Caco-2 (cell line): ENCODE measurements around the gene RAD51B. TPM values are rescaled to one million over a fixed set of nuclear protein-coding genes. Genes with fewer than 3 reads are reported as not detected.

ENCODE experiments used
- BruUV-seq: library from RNA; stranded (reverse); fragments of 400-500 nt; replicated peaks from 2 replicates; lab custom pipeline; 2021; lab: Mats Ljungman, UMichigan
- CTCF ChIA-PET: fragments of 300-600 bp; sonication (Branson Sonifier 250); formaldehyde crosslinking; loops from one replicate; lab custom pipeline; 2022; ENCODE audit warnings: antibody characterized with exemption; lab: Charles Lee
- POLR2A ChIA-PET: fragments of 300-600 bp; sonication (Branson Sonifier 250); formaldehyde crosslinking; loops from one replicate; lab custom pipeline; 2022; ENCODE audit warnings: antibody characterized with exemption; lab: Charles Lee
- DNase-seq, 2 experiments: peaks; one replicate each; pipeline versions ENCODE4 v3.0.0 to v3.0.0-alpha.2; 2020 to 2022
- H3K27me3 ChIP-seq: replicated peaks from 2 replicates; pipeline ENCODE4 v1.6.0; 2011; ENCODE audit warnings: low read length; ENCODE audit not compliant: control insufficient read depth, insufficient read depth
- H3K36me3 ChIP-seq: 2 replicates; pipeline ENCODE4 v1.5.1; 2011; ENCODE audit warnings: low read length; ENCODE audit not compliant: control insufficient read depth, insufficient read depth
- H3K4me1 ChIP-seq: fragments of 250-450 bp; sonication (Bioruptor Pico); 2 replicates; pipeline ENCODE4 v1.5.1; 2020; ENCODE audit warnings: mild to moderate bottlenecking
- H3K4me3 ChIP-seq: 2 replicates; pipeline ENCODE4 v1.5.1; 2011; ENCODE audit warnings: low read depth, mild to moderate bottlenecking, control low read depth, low read length
- H3K9me3 ChIP-seq: fragments of 250-450 bp; sonication (Bioruptor Pico); 2 replicates; pipeline ENCODE4 v1.5.1; 2020; ENCODE audit warnings: mild to moderate bottlenecking, moderate library complexity
- H3K27ac Mint-ChIP-seq: one replicate; pipeline ENCODE4 v1.8.0; 2022; ENCODE audit warnings: mixed read lengths; ENCODE audit not compliant: unreplicated experiment
- H3K27me3 Mint-ChIP-seq: one replicate; pipeline ENCODE4 v1.8.0; 2022; ENCODE audit warnings: mixed read lengths; ENCODE audit not compliant: insufficient read depth, unreplicated experiment
- H3K36me3 Mint-ChIP-seq: one replicate; pipeline ENCODE4 v1.8.0; 2022; ENCODE audit warnings: mild to moderate bottlenecking, mixed read lengths; ENCODE audit not compliant: insufficient read depth, unreplicated experiment
- H3K4me1 Mint-ChIP-seq: one replicate; pipeline ENCODE4 v1.8.0; 2022; ENCODE audit warnings: low read depth, mixed read lengths; ENCODE audit not compliant: unreplicated experiment
- H3K4me3 Mint-ChIP-seq: one replicate; pipeline ENCODE4 v1.8.0; 2022; ENCODE audit warnings: mild to moderate bottlenecking, moderate library complexity, mixed read lengths; ENCODE audit not compliant: unreplicated experiment
- H3K9me3 Mint-ChIP-seq: one replicate; pipeline ENCODE4 v1.8.0; 2022; ENCODE audit warnings: mixed read lengths; ENCODE audit not compliant: unreplicated experiment
- CTCF ChIP-seq, 2 experiments: fragments of 200-600 bp in 1 of 2; IDR thresholded peaks; 1 replicate in 1 of 2; 2 replicates in 1 of 2; pipeline versions ENCODE4 v1.5.1 to v1.8.0; 2011 to 2022; ENCODE audit warnings: antibody characterized with exemption in 1 of 2, control low read depth in 1 of 2, inconsistent platforms in 1 of 2, low read depth in 1 of 2, low read length in 1 of 2, mild to moderate bottlenecking in 1 of 2, moderate library complexity in 1 of 2; ENCODE audit not compliant: insufficient read depth in 1 of 2, severe bottlenecking in 1 of 2, unreplicated experiment in 1 of 2
- intact Hi-C: fragments of 100-400 bp; cut with micrococcal nuclease; formaldehyde crosslinking; loops from one replicate; pipeline ENCODE4 v1.10.0; 2022; ENCODE audit not compliant: unreplicated experiment
- total RNA-seq: library from RNA; stranded (reverse); gene quantifications from 2 replicates; pipeline ENCODE4 v1.2.3, GENCODE V29; 2022

RAD51B gene
- total RNA-seq, 1 experiment from 2014 or later, result 16.7 TPM

GRCh38 chr14:67833403-67833802 lies 13.8 kb downstream of the RAD51B start:
- Histone ChIP-seq H3K36me3 (no peaks in the 10 kb centered on the region; the same call in 1 of the 2 replicates), H3K27me3 (no peaks in the 10 kb centered on the region), H3K9me3 (no peaks in the 10 kb centered on the region), H3K4me3 (no peak overlapping the region), H3K4me1 (no peaks in the 10 kb centered on the region)
- Mint-ChIP-seq H3K27ac (no peak overlapping the region), H3K4me3 (no peak overlapping the region), H3K27me3 (no peaks in the 10 kb centered on the region), H3K4me1 (no peaks in the 10 kb centered on the region), H3K36me3 (no peaks in the 10 kb centered on the region), H3K9me3 (no peaks in the 10 kb centered on the region)
- ChIA-PET CTCF (no interaction called here), POLR2A (no interaction called here)
- no TSS peak for BruUV-seq
- intact Hi-C loops, result no loop called here
- DNase-seq, result no peak
- no peak for TF ChIP-seq CTCF (IDR thresholded peaks at IDR 0.05; ENCODE audit: insufficient read depth in 1 of 2, low read depth in 1 of 2, low read length in 1 of 2, severe bottlenecking in 1 of 2, unreplicated experiment in 1 of 2)

GRCh38 chr14:67835596-67835995 lies 16.0 kb downstream of the RAD51B start:
- no peaks in the 10 kb centered on the region for H3K27me3 ChIP-seq
- ChIA-PET CTCF (interaction anchor here (0.7 kb wide), 2 partner anchors 17 to 181 kb away, joined by 3 to 4 read pairs; no protein-coding TSS in a partner anchor), POLR2A (no interaction called here)
- Mint-ChIP-seq H3K36me3 (no peaks in the 10 kb centered on the region), H3K9me3 (no peaks in the 10 kb centered on the region), H3K4me3 (no peak overlapping the region), H3K27me3 (no peaks in the 10 kb centered on the region), H3K4me1 (no peaks in the 10 kb centered on the region), H3K27ac (no peak overlapping the region)
- no peaks in the 10 kb centered on the region; the same call in 1 of the 2 replicates for H3K36me3 ChIP-seq
- DNase-seq, result no peak
- no TSS peak for BruUV-seq
- H3K4me1 ChIP-seq, result no peaks in the 10 kb centered on the region
- no peaks in the 10 kb centered on the region for H3K9me3 ChIP-seq
- intact Hi-C loops, result loop anchor here (5.0 kb wide), 1 partner anchor 412 kb away; no protein-coding TSS in a partner anchor
- H3K4me3 ChIP-seq, result no peak overlapping the region
- no peak for TF ChIP-seq CTCF (IDR thresholded peaks at IDR 0.05; ENCODE audit: insufficient read depth in 1 of 2, low read depth in 1 of 2, low read length in 1 of 2, severe bottlenecking in 1 of 2, unreplicated experiment in 1 of 2)

- Histone ChIP-seq H3K4me3 (no peak overlapping the region), H3K36me3 (no peaks in the 10 kb centered on the region; the same call in 1 of the 2 replicates), H3K27me3 (no peaks in the 10 kb centered on the region), H3K9me3 (no peaks in the 10 kb centered on the region), H3K4me1 (no peaks in the 10 kb centered on the region)
- no peaks in the 10 kb centered on the region for H3K27me3 Mint-ChIP-seq
- POLR2A ChIA-PET, result no interaction called here
- CTCF ChIA-PET, result interaction anchor here (0.7 kb wide), 1 partner anchor 554 kb away, joined by 4 read pairs; no protein-coding TSS in a partner anchor
- BruUV-seq, result no TSS peak
- DNase-seq, result peak in 1 of 2 experiments; percentile 73
- intact Hi-C loops, result loop anchor here (1.0 to 5.0 kb wide), 3 partner anchors 97 to 980 kb away; no protein-coding TSS in a partner anchor
- peak; percentile 56 to 57 for TF ChIP-seq CTCF (IDR thresholded peaks at IDR 0.05; ENCODE audit: insufficient read depth in 1 of 2, low read depth in 1 of 2, low read length in 1 of 2, severe bottlenecking in 1 of 2, unreplicated experiment in 1 of 2)
- no peak overlapping the region for H3K4me3 Mint-ChIP-seq
- no peak overlapping the region for H3K27ac Mint-ChIP-seq
- no peaks in the 10 kb centered on the region for H3K36me3 Mint-ChIP-seq
- no peaks in the 10 kb centered on the region for H3K4me1 Mint-ChIP-seq
- no peaks in the 10 kb centered on the region for H3K9me3 Mint-ChIP-seq
Measured at GRCh38 chr14:67837011-67837624, 17.5 kb downstream of the RAD51B start.
